Measurements from ENCODE around the gene NAV3.

GRCh38 chr12:77943466-77943865 is 112.8 kb downstream of the NAV3 start:
- TF ChIP-seq, protein P1, sequence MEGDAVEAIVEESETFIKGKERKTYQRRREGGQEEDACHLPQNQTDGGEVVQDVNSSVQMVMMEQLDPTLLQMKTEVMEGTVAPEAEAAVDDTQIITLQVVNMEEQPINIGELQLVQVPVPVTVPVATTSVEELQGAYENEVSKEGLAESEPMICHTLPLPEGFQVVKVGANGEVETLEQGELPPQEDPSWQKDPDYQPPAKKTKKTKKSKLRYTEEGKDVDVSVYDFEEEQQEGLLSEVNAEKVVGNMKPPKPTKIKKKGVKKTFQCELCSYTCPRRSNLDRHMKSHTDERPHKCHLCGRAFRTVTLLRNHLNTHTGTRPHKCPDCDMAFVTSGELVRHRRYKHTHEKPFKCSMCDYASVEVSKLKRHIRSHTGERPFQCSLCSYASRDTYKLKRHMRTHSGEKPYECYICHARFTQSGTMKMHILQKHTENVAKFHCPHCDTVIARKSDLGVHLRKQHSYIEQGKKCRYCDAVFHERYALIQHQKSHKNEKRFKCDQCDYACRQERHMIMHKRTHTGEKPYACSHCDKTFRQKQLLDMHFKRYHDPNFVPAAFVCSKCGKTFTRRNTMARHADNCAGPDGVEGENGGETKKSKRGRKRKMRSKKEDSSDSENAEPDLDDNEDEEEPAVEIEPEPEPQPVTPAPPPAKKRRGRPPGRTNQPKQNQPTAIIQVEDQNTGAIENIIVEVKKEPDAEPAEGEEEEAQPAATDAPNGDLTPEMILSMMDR (IDR thresholded peaks at IDR 0.05; ENCODE audit: low read depth, low read length), result no peak
- no peak for TF ChIP-seq EZH2phosphoT487 (IDR thresholded peaks at IDR 0.05; ENCODE audit: low read depth)

Data from OCI-LY3 (cell line).